OCI-LY7 (cell line): ENCODE results near the gene NAA10. TPM values are rescaled to one million over a fixed set of nuclear protein-coding genes. Genes with fewer than 3 reads are reported as not detected.

Experiments used
- BruUV-seq: library from RNA; stranded (reverse); fragments of 400-500 nt; replicated peaks from 2 replicates; lab custom pipeline; 2021; lab: Mats Ljungman, UMichigan
- CTCF ChIA-PET: fragments of 300-600 bp; sonication (Branson Sonifier 250); formaldehyde crosslinking; loops from one replicate; lab custom pipeline; 2022; ENCODE audit warnings: antibody characterized with exemption; ENCODE audit not compliant: unreplicated experiment; lab: Charles Lee
- POLR2A ChIA-PET: fragments of 300-600 bp; sonication (Branson Sonifier 250); formaldehyde crosslinking; loops from one replicate; lab custom pipeline; 2022; ENCODE audit warnings: antibody characterized with exemption; lab: Charles Lee
- DNase-seq: peaks from one replicate; pipeline ENCODE4 v3.0.0-alpha.2; 2015; ENCODE audit warnings: low spot score
- H2AFZ ChIP-seq: fragments of 200-600 bp; sonication (generic), shearing (Covaris generic); 2 replicates; pipeline ENCODE4 v1.6.1; 2014; ENCODE audit warnings: mild to moderate bottlenecking, antibody characterized with exemption, low read length, moderate library complexity
- H3K27ac ChIP-seq: fragments of 200-600 bp; sonication (generic); 2 replicates; pipeline ENCODE4 v1.5.1; 2014; ENCODE audit warnings: mixed run types, low read depth, mild to moderate bottlenecking, moderate library complexity, low read length, inconsistent platforms; ENCODE audit not compliant: poor library complexity, severe bottlenecking
- H3K36me3 ChIP-seq: fragments of 200-600 bp; sonication (generic); 2 replicates; pipeline ENCODE4 v1.6.1; 2014; ENCODE audit warnings: mild to moderate bottlenecking, antibody characterized with exemption, low read length, moderate library complexity, mixed read lengths; ENCODE audit not compliant: insufficient read depth
- H3K4me1 ChIP-seq: fragments of 200-600 bp; sonication (generic); 2 replicates; pipeline ENCODE4 v1.5.1; 2014; ENCODE audit warnings: mild to moderate bottlenecking, low read length; ENCODE audit not compliant: insufficient read depth, poor library complexity, severe bottlenecking
- H3K4me2 ChIP-seq: fragments of 200-600 bp; sonication (generic); 2 replicates; pipeline ENCODE4 v1.6.1; 2014; ENCODE audit warnings: mild to moderate bottlenecking, low read length
- H3K4me3 ChIP-seq: fragments of 200-600 bp; sonication (generic); 2 replicates; pipeline ENCODE4 v1.5.1; 2014; ENCODE audit warnings: mild to moderate bottlenecking, low read depth, low read length; ENCODE audit not compliant: poor library complexity, severe bottlenecking
- H3K79me2 ChIP-seq: fragments of 200-600 bp; sonication (generic); 2 replicates; pipeline ENCODE4 v1.6.1; 2016; ENCODE audit warnings: low read depth, mild to moderate bottlenecking, low read length, moderate library complexity, mixed read lengths; ENCODE audit not compliant: insufficient read depth
- H3K9me2 ChIP-seq: fragments of 200-600 bp; sonication (generic); 2 replicates; pipeline ENCODE4 v1.6.1; 2016; ENCODE audit warnings: mild to moderate bottlenecking, low read length, mixed read lengths; ENCODE audit not compliant: insufficient read depth
- H3K9me3 ChIP-seq: fragments of 200-600 bp; sonication (generic); 2 replicates; pipeline ENCODE4 v1.6.1; 2014; ENCODE audit warnings: mild to moderate bottlenecking, mixed run types, low read length, mixed read lengths
- H4K20me1 ChIP-seq: fragments of 200-600 bp; sonication (generic); 2 replicates; pipeline ENCODE4 v1.6.1; 2014; ENCODE audit warnings: mild to moderate bottlenecking, antibody characterized with exemption, low read length, moderate library complexity, mixed read lengths; ENCODE audit not compliant: insufficient read depth
- EZH2phosphoT487 ChIP-seq: fragments of 200-600 bp; sonication (generic); IDR thresholded peaks from 2 replicates; pipeline ENCODE4 v1.6.1; 2018; ENCODE audit warnings: low read depth, borderline replicate concordance, mild to moderate bottlenecking, mixed run types, antibody characterized with exemption, low read length, moderate library complexity, mixed read lengths
- intact Hi-C: fragments of 100-400 bp; cut with micrococcal nuclease; formaldehyde crosslinking; loops from one replicate; pipeline ENCODE4 v1.10.0; 2022; ENCODE audit not compliant: unreplicated experiment
- total RNA-seq, 2 experiments: library from RNA; depleted of rRNA in 1 of 2; stranded (reverse); fragments of >200 nt in 1 of 2; shearing (Covaris generic) in 1 of 2; gene quantifications; 2 replicates each; pipeline ENCODE4 v1.2.3, GENCODE V29; 2014 to 2022
- TF ChIP-seq, protein P1 (sequence below): fragments of 200-600 bp; sonication (generic); conservative IDR thresholded peaks from 2 replicates; pipeline ENCODE4 v1.5.1; 2014; ENCODE audit warnings: mild to moderate bottlenecking, antibody characterized with exemption, low read length, moderate library complexity, mixed read lengths

Gene NAA10
- total RNA-seq, 2 experiments from 2014 or later = 82.7 to 105 TPM

DNA sequence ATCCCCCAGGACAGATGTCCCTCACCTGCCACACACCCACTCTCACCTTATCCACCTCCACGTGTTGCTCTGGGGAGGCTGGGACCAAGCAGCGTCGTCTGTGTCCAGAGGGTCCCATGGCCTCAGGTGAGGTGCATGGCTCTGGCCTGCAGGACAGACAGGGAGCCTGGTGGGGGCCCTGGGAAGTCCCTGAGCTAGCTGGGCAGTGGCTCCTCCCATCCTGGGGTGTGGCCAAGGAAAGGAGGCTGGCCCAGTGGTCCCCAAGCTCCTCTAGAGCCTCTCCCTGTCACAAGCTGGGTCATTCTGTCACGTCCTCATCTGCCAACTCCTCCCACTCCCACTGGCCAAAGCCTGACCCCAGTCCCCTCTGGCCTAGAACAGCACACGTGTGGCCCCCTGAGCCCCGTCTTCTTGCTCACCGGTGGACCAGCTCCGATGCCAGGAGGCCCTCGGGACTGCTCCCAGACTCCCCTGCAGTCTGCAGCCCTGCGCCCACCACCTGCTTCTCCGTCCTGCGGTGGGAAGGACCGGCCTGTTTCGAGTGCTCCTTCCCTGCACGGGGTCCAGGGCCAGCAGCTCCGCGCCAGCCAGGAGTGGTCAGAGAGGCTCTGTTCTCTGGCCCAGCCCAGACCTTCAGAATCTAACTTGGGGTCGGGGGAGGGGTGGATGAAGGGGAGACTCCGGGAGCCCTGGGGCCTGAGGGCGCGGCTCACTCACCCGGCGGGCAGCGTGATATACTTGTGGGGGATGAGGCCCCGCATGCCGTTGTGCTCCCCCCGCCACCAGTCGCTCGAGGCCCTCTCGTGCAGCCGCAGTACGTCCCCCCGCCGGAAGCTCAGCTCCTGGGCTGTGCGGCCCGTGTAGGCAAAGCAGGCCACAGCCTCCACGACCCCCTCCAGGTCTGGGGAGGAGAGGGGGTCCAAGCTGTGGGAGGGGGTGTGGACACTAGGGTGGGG lies 25.5 kb downstream of the NAA10 start:
- no TSS peak for BruUV-seq
- POLR2A ChIA-PET = interaction anchor here (0.6 kb wide), 1 partner anchor 318 kb away, joined by 3 read pairs; no protein-coding TSS in a partner anchor
- CTCF ChIA-PET = no interaction called here

GRCh38 chrX:153908219-153908860 lies 26.5 kb downstream of the NAA10 start:
- no peak overlapping the region for H3K4me3 ChIP-seq
- H3K27ac ChIP-seq = no peak overlapping the region
- H3K36me3 ChIP-seq = peaks cover 9% of the 10 kb centered on the region
- BruUV-seq = no TSS peak
- TF ChIP-seq, protein P1, sequence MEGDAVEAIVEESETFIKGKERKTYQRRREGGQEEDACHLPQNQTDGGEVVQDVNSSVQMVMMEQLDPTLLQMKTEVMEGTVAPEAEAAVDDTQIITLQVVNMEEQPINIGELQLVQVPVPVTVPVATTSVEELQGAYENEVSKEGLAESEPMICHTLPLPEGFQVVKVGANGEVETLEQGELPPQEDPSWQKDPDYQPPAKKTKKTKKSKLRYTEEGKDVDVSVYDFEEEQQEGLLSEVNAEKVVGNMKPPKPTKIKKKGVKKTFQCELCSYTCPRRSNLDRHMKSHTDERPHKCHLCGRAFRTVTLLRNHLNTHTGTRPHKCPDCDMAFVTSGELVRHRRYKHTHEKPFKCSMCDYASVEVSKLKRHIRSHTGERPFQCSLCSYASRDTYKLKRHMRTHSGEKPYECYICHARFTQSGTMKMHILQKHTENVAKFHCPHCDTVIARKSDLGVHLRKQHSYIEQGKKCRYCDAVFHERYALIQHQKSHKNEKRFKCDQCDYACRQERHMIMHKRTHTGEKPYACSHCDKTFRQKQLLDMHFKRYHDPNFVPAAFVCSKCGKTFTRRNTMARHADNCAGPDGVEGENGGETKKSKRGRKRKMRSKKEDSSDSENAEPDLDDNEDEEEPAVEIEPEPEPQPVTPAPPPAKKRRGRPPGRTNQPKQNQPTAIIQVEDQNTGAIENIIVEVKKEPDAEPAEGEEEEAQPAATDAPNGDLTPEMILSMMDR = no peak
- no peak for TF ChIP-seq EZH2phosphoT487
- H3K9me3 ChIP-seq = no peaks in the 10 kb centered on the region
- H4K20me1 ChIP-seq = no peaks in the 10 kb centered on the region
- ChIA-PET POLR2A (interaction anchor here (0.6 kb wide), 1 partner anchor 317 kb away, joined by 3 read pairs; no protein-coding TSS in a partner anchor), CTCF (interaction anchor here (0.6 kb wide), 1 partner anchor 399 kb away, joined by 4 read pairs; no protein-coding TSS in a partner anchor)
- DNase-seq = no peak
- no peaks in the 10 kb centered on the region for H3K9me2 ChIP-seq
- H3K79me2 ChIP-seq = no peaks in the 10 kb centered on the region
- no peak overlapping the region for H2AFZ ChIP-seq
- H3K4me1 ChIP-seq = peaks cover 11% of the 10 kb centered on the region
- intact Hi-C loops = no loop called here
- H3K4me2 ChIP-seq = no peak overlapping the region

More for the DNA sequence above, 25.5 kb downstream of the NAA10 start:
- no peak for DNase-seq
- no peaks in the 10 kb centered on the region for H4K20me1 ChIP-seq
- no peak overlapping the region for H3K4me2 ChIP-seq
- no peaks in the 10 kb centered on the region for H3K9me3 ChIP-seq
- no peak overlapping the region for H2AFZ ChIP-seq
- TF ChIP-seq, protein P1 = no peak
- TF ChIP-seq EZH2phosphoT487 = no peak
- H3K9me2 ChIP-seq = no peaks in the 10 kb centered on the region
- peaks cover 15% of the 10 kb centered on the region for H3K36me3 ChIP-seq
- no peak overlapping the region for H3K27ac ChIP-seq
- no peaks in the 10 kb centered on the region for H3K79me2 ChIP-seq
- H3K4me3 ChIP-seq = no peak overlapping the region
- intact Hi-C loops = no loop called here
- peaks cover 1% of the 10 kb centered on the region for H3K4me1 ChIP-seq
